GM19452 (cell line): ENCODE measurements around the gene PCDHB5.
"Not testable (repeated sequence)": the region's sequence is repeated elsewhere in the genome, so short reads cannot be mapped to it uniquely, and the experiment has no call there.

ENCODE experiments used
- ATAC-seq: cut with Tn5 transposase; IDR thresholded peaks from one replicate; pipeline ENCODE4 v1.9.1; 2021; ENCODE audit not compliant: unreplicated experiment

The PCDHB5 gene

DNA sequence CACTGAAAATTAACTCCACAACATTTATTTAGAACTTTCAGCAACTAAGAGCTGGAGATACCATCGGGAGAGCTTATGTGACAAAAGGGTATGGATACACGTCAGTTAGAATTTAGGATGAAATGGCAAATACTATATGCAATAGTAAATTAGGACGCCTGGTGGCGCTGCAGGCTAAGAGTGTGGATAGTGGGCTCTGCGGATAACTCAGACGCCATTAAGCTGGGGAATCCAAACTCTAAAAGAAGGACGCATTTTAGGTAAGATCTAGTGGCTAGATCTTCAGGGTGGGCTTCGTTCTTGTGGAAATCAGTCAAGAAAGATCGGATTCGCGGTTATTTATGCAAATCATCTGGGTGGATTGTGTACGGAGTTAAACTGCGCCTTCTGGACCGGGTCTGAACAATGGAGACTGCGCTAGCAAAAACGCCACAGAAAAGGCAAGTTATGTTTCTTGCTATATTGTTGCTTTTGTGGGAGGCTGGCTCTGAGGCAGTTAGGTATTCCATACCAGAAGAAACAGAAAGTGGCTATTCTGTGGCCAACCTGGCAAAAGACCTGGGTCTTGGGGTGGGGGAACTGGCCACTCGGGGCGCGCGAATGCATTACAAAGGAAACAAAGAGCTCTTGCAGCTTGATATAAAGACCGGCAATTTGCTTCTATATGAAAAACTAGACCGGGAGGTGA, at the start of gene PCDHB5:
TSS of gene PCDHB5 (plus strand) at position 177 of the 688 bp plus-strand sequence. CDS start at position 406, 229 bp downstream.
- ATAC-seq, result no peak

DNA sequence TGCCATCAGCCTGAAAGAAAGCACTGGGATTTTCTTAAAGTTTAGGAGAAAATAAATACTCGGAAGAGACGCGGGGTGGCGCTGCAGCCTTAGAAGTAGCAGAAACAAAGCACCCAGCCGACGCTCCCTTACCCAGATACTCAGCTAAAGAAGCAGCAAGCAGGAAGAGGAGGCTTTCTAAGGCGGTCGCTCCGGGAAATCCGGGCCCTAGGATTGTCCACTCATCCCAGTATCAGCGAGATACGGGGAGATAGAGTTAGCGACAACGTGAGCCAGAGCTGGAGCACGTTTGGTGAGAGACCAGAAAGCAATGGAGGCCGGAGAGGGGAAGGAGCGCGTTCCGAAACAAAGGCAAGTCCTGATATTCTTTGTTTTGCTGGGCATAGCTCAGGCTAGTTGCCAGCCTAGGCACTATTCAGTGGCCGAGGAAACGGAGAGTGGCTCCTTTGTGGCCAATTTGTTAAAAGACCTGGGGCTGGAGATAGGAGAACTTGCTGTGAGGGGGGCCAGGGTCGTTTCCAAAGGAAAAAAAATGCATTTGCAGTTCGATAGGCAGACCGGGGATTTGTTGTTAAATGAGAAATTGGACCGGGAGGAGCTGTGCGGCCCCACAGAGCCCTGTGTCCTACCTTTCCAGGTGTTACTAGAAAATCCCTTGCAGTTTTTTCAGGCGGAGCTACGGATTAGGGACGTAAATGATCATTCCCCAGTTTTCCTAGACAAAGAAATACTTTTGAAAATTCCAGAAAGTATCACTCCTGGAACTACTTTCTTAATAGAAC, 40.3 kb upstream of the PCDHB5 start, which contains the start of gene PCDHB2:
TSS of gene PCDHB2 (plus strand) at position 135 of the 782 bp plus-strand sequence. CDS start at position 311, 176 bp downstream.
- no peak for ATAC-seq

DNA sequence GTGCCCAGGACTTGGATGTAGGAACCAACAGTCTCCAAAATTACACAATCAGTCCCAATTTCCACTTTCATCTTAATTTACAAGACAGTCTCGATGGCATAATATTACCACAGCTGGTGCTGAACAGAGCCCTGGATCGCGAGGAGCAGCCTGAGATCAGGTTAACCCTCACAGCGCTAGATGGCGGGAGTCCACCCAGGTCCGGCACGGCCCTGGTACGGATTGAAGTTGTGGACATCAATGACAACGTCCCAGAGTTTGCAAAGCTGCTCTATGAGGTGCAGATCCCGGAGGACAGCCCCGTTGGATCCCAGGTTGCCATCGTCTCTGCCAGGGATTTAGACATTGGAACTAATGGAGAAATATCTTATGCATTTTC, 39.8 kb upstream of the PCDHB5 start:
- ATAC-seq, result no peak

DNA sequence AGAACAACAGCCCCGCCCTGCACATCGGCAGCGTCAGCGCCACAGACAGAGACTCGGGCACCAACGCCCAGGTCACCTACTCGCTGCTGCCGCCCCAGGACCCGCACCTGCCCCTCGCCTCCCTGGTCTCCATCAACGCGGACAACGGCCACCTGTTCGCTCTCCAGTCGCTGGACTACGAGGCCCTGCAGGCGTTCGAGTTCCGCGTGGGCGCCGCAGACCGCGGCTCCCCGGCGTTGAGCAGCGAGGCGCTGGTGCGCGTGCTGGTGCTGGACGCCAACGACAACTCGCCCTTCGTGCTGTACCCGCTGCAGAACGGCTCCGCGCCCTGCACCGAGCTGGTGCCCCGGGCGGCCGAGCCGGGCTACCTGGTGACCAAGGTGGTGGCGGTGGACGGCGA, 38.8 kb upstream of the PCDHB5 start:
- ATAC-seq, result not testable (repeated sequence)

DNA sequence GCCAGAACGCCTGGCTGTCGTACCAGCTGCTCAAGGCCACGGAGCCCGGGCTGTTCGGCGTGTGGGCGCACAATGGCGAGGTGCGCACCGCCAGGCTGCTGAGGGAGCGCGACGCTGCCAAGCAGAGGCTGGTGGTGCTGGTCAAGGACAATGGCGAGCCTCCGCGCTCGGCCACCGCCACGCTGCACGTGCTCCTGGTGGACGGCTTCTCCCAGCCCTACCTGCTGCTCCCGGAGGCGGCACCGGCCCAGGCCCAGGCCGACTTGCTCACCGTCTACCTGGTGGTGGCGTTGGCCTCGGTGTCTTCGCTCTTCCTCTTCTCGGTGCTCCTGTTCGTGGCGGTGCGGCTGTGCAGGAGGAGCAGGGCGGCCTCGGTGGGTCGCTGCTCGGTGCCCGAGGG, 38.4 kb upstream of the PCDHB5 start:
- ATAC-seq, result not testable (repeated sequence)

DNA sequence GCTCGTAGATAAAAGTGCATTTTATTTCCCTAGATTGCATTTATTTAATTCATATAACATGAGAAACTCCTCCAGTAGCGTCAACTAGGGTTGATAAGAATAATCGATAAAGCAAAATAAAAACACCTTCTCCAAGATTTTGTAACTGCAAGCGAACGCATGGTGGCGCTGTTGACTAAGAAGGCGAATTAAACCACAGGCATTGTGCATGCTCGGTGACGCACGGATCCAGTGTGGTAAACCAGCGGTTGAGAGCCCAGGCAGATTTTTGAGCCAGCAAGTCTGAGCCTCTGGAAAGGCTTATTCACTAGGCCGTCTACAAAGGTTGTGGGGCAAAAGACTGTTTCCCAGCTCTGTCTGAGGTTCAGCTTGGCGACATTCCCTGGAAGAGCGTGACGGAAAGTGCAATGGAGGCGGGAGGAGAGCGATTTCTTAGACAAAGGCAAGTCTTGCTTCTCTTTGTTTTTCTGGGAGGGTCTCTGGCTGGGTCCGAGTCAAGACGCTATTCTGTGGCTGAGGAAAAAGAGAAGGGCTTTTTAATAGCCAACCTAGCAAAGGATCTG, 34.7 kb upstream of the PCDHB5 start, which contains the start of gene PCDHB3:
TSS of gene PCDHB3 (plus strand) at position 231 of the 563 bp plus-strand sequence. CDS start at position 408, 177 bp downstream.
- no peak for ATAC-seq

DNA sequence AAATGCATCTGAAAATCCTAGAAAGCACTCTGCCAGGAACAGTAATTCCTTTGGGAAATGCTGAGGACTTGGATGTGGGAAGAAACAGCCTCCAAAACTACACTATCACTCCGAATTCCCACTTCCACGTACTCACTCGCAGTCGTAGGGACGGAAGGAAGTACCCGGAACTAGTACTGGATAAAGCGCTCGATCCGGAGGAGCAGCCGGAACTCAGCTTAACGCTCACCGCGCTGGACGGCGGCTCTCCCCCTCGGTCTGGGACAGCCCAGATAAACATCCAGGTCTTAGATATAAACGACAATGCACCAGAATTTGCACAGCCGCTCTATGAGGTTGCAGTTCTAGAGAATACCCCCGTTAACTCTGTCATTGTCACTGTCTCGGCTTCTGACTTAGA, 33.9 kb upstream of the PCDHB5 start:
- ATAC-seq, result no peak

DNA sequence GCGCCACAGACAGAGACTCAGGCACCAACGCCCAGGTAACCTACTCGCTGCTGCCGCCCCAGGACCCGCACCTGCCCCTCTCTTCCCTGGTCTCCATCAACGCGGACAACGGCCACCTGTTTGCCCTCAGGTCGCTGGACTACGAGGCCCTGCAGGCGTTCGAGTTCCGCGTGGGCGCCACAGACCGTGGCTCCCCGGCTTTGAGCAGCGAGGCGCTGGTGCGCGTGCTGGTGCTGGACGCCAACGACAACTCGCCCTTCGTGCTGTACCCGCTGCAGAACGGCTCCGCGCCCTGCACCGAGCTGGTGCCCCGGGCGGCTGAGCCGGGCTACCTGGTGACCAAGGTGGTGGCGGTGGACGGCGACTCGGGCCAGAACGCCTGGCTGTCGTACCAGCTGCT, 32.9 kb upstream of the PCDHB5 start:
- ATAC-seq, result not testable (repeated sequence)

DNA sequence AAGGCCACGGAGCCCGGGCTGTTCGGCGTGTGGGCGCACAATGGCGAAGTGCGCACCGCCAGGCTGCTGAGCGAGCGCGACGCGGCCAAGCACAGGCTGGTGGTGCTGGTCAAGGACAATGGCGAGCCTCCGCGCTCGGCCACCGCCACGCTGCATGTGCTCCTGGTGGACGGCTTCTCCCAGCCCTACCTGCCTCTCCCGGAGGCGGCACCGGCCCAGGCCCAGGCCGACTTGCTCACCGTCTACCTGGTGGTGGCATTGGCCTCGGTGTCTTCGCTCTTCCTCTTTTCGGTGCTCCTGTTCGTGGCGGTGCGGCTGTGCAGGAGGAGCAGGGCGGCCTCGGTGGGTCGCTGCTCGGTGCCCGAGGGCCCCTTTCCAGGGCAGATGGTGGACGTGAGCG, 32.5 kb upstream of the PCDHB5 start:
- not testable (repeated sequence) for ATAC-seq

DNA sequence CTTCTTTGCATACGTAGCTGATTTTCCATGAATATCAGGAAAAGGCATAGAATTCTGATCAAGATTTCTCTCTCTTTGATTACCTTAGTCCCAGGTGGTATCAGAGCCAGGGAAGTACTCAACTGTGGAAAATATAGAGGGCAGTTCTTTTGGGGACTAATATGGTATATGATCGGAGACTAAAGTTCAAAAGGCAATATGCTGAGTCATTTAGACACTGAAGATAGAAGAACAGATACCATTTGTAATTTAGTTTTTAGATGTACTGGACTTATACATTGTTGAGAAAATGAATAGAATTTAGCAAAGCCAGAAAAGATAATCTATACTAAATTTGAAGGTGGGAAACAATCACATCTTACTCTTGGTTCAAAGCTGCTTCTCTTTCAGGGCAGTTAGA, 29.7 kb upstream of the PCDHB5 start:
- no peak for ATAC-seq

DNA sequence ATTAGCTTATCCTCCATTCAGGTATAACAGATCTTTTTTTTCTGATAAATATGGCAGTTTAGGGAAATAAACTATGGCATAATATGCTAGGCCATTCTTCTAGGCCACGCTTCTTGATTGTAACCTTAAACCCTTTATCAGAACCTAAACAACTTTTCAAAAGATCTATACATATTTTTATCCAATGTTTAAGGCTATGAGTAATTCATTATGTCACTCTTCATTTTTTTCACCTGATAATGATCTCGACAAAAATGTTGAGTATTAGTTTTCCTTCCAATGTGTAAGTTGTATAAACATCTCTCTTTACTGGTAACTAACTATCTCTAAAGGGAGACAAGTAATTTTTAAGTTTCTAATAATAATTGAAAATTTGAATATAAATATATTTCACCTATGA, 15.8 kb upstream of the PCDHB5 start:
- ATAC-seq, result no peak

DNA sequence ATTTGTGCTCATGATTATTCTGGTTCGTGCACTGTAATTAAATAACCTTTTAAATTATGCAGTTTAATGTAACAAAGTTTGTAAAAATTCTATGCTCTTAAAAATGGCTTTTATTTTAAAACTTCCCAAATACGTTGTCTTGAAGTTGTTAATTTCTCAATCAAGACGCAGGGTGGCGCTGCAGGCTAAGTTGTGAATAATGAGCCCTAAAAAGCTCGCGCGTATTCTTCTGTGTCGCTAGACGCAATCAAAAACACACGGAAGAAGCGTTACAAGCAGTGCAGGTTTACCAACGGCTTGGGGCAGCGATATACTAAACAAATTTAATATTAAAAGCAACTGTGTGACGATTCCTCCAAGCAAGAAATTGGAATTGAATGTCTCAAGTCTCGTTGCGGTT, 13.4 kb upstream of the PCDHB5 start, which contains the start of gene PCDHB4:
TSS of gene PCDHB4 (plus strand) at position 256 of the 400 bp plus-strand sequence. CDS start 181 bp downstream, outside the sequence.
- ATAC-seq, result no peak

DNA sequence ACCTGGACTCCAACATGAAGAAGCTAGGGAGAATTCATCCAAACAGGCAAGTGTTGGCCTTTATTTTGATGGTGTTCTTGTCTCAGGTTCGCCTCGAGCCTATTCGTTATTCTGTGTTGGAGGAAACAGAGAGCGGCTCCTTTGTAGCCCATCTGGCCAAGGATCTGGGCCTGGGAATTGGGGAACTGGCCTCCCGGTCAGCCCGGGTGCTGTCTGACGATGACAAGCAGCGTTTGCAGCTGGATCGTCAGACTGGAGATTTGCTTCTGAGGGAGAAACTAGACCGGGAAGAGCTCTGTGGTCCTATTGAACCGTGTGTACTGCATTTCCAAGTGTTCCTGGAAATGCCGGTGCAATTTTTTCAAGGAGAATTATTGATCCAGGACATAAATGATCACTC, 13.0 kb upstream of the PCDHB5 start:
- no peak for ATAC-seq

DNA sequence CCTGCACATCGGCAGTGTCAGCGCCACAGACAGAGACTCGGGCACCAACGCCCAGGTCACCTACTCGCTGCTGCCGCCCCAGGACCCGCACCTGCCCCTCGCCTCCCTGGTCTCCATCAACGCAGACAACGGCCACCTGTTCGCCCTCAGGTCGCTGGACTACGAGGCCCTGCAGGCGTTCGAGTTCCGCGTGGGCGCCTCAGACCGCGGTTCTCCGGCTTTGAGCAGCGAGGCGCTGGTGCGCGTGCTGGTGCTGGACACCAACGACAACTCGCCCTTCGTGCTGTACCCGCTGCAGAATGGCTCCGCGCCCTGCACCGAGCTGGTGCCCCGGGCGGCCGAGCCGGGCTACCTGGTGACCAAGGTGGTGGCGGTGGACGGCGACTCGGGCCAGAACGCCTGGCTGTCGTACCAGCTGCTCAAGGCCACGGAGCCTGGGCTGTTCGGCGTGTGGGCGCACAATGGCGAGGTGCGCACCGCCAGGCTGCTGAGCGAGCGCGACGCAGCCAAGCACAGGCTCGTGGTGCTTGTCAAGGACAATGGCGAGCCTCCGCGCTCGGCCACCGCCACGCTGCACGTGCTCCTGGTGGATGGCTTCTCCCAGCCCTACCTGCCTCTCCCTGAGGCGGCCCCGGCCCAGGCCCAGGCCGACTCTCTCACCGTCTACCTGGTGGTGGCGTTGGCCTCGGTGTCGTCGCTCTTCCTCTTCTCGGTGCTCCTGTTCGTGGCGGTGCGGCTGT, 11.4 kb upstream of the PCDHB5 start:
- not testable (repeated sequence) for ATAC-seq

DNA sequence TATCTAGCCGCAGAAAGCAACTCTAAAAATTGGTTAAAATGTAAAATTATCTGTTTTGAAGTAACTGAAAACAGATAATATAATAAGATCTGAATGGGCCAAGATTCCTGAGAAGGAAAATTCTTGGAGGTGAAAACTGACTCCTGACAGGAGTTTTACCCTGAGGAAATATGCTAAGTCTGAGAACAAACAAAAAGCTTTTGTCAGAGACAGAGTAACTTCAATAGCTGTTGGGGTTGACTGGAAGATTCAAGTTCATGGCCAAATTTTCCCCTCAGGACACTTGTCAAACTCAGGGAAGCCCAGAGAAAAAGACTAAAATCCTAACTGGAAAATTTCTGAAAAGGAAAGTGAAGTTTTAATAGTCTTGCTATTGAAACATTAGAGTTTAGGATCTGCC, 7.7 kb upstream of the PCDHB5 start:
- no peak for ATAC-seq

DNA sequence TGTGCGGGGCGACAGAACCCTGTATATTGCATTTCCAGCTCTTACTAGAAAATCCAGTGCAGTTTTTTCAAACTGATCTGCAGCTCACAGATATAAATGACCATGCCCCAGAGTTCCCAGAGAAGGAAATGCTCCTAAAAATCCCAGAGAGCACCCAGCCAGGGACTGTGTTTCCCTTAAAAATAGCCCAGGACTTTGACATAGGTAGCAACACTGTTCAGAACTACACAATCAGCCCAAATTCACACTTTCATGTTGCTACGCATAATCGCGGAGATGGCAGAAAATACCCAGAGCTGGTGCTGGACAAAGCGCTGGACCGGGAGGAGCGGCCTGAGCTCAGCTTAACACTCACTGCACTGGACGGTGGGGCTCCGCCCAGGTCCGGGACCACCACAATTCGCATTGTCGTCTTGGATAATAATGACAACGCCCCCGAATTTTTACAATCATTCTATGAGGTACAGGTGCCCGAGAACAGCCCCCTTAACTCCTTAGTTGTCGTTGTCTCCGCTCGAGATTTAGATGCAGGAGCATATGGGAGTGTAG, 786 bp downstream of the PCDHB5 start:
- no peak for ATAC-seq

DNA sequence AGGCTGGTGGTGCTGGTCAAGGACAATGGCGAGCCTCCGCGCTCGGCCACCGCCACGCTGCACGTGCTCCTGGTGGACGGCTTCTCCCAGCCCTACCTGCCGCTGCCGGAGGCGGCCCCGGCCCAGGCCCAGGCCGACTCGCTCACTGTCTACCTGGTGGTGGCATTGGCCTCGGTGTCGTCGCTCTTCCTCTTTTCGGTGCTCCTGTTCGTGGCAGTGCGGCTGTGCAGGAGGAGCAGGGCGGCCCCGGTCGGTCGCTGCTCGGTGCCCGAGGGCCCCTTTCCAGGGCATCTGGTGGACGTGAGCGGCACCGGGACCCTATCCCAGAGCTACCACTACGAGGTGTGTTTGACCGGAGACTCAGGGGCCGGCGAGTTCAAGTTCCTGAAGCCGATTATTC, 2.3 kb downstream of the PCDHB5 start:
- ATAC-seq, result not testable (repeated sequence)

DNA sequence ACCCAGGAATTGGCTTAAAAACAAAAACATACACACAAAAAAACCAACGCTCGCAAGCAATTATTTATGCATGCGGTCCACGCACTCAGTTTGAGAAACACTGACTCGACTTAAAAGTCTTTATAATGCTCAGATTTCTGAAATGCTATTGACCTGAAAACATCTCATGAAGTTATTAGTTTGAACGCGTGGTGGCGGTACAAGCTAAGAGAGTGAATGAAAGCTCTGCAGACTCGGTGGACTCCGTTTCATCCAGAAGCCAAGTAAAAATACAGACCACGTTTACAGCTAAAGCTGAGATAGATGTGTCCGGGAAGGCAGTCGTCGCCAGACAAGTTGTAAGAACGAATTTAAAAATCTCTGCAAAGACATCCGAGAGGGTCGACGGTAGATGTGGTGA, 14.8 kb downstream of the PCDHB5 start, which contains the start of gene PCDHB6:
TSS of gene PCDHB6 (plus strand) at position 246 of the 400 bp plus-strand sequence. CDS start 201 bp downstream, outside the sequence.
- ATAC-seq, result no peak

DNA sequence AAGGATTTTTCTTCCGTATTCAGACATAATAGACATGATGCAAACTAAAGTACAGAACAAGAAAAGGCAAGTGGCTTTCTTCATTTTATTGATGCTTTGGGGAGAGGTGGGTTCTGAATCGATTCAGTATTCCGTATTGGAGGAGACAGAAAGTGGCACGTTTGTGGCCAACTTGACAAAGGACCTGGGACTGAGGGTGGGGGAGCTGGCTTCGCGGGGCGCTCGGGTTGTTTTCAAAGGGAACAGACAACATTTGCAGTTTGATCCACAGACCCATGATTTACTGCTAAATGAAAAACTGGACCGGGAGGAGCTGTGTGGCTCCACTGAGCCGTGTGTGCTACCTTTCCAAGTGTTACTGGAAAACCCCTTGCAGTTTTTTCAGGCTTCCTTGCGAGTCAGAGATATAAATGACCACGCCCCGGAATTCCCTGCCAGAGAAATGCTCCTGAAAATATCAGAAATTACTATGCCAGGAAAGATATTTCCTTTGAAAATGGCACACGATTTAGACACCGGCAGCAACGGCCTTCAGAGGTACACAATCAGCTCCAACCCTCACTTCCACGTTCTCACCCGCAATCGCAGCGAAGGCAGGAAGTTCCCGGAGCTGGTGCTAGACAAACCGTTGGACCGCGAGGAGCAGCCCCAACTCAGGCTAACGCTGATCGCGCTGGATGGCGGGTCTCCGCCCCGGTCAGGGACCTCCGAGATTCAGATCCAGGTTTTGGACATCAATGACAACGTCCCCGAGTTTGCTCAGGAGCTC, 15.4 kb downstream of the PCDHB5 start:
- ATAC-seq, result no peak

DNA sequence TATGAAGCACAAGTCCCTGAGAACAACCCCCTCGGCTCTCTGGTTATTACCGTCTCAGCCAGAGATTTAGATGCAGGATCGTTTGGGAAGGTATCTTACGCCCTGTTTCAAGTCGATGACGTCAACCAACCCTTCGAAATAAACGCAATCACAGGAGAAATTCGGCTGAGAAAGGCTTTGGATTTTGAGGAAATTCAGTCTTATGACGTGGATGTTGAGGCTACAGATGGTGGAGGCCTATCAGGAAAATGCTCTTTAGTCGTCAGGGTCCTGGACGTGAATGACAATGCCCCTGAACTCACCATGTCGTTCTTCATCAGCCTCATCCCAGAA, 16.0 kb downstream of the PCDHB5 start:
- ATAC-seq, result no peak
